AG08396 (cell line): ENCODE results near the gene BAIAP2L2.
A peak's percentile ranks its signal among the peaks of the same experiment; 100 is the strongest.

Source experiments
- DNase-seq: peaks from one replicate; pipeline ENCODE4 v3.0.0; 2012; ENCODE audit warnings: low spot score, mixed read lengths

Gene BAIAP2L2

GRCh38 chr22:38107692-38108515, 2.6 kb downstream of the BAIAP2L2 start:
- no peak for DNase-seq

GRCh38 chr22:38106814-38107578, 3.5 kb downstream of the BAIAP2L2 start:
- no peak for DNase-seq

GRCh38 chr22:38104084-38104483, 6.4 kb downstream of the BAIAP2L2 start:
- DNase-seq, result peak; percentile 58

- no peak for DNase-seq
Measured at GRCh38 chr22:38103641-38104040, 6.8 kb downstream of the BAIAP2L2 start.

GRCh38 chr22:38098410-38099249, 11.9 kb downstream of the BAIAP2L2 start:
- DNase-seq, result peak; percentile 74

- no peak for DNase-seq
Measured at GRCh38 chr22:38097557-38098409, 12.7 kb downstream of the BAIAP2L2 start.

- no peak for DNase-seq
Measured at GRCh38 chr22:38097058-38097457, 13.4 kb downstream of the BAIAP2L2 start.

GRCh38 chr22:38089474-38089851, 21.0 kb downstream of the BAIAP2L2 start:
- no peak for DNase-seq

GRCh38 chr22:38088629-38089473, 21.6 kb downstream of the BAIAP2L2 start:
- peak; percentile 62 for DNase-seq

- DNase-seq, result no peak
Measured at GRCh38 chr22:38087855-38088254, 22.6 kb downstream of the BAIAP2L2 start.

GRCh38 chr22:38086942-38087341, 23.5 kb downstream of the BAIAP2L2 start:
- DNase-seq, result no peak

- DNase-seq, result no peak
Measured at GRCh38 chr22:38086001-38086845, 24.3 kb downstream of the BAIAP2L2 start.

- no peak for DNase-seq
Measured at GRCh38 chr22:38085501-38085900, 25.0 kb downstream of the BAIAP2L2 start.

GRCh38 chr22:38085056-38085455, 25.4 kb downstream of the BAIAP2L2 start:
- no peak for DNase-seq

- DNase-seq, result no peak
Measured at GRCh38 chr22:38083931-38084631, 26.4 kb downstream of the BAIAP2L2 start, which contains the start of gene SLC16A8. Gene SLC16A8 (minus strand): TSS chr22:38084184. CDS start chr22:38082873, 1,311 bp downstream.

GRCh38 chr22:38082986-38083710, 27.3 kb downstream of the BAIAP2L2 start:
- DNase-seq, result no peak

- no peak for DNase-seq
Measured at GRCh38 chr22:38081941-38082828, 28.3 kb downstream of the BAIAP2L2 start.
